Measurements from ENCODE around the gene C17orf67. TPM values are rescaled to one million over a fixed set of nuclear protein-coding genes. Genes with fewer than 3 reads are reported as not detected.

Gene C17orf67
- total RNA-seq, 1 experiment from 2014 or later: 1.0 TPM

GRCh38 chr17:56850591-56850990, 16.9 kb upstream of the C17orf67 start:
- no peak overlapping the region for H2AFZ ChIP-seq (ENCODE audit: low read length)
- H3K9ac ChIP-seq (ENCODE audit: extremely low read depth, insufficient read length, low read length): no peak overlapping the region
- no peaks in the 10 kb centered on the region for H3K79me2 ChIP-seq (ENCODE audit: insufficient read depth, low read length)
- no peaks in the 10 kb centered on the region for H3K27me3 ChIP-seq (ENCODE audit: insufficient read depth, low read length)
- TF ChIP-seq CTCF (conservative IDR thresholded peaks at IDR 0.05): no peak
- Mint-ChIP-seq H3K27ac (no peak overlapping the region; a peak in 1 of 7 replicates), H3K36me3 (ENCODE audit: insufficient read depth in 1 of 3, low read depth in 3 of 3) (peaks cover 4 to 7% (median 4%) of the 10 kb centered on the region in 3 experiments; a peak in 4 of 7 replicates), H3K9me3 (no peaks in the 10 kb centered on the region), H3K4me1 (no peaks in the 10 kb centered on the region), H3K4me3 (no peak overlapping the region), H3K27me3 (ENCODE audit: low read depth) (no peaks in the 10 kb centered on the region)
- no peak overlapping the region for H4K5ac ChIP-seq (ENCODE audit: insufficient read length, low read depth, low read length)
- H3K79me1 ChIP-seq (ENCODE audit: insufficient read depth, low read depth, low read length, poor library complexity, severe bottlenecking): no peaks in the 10 kb centered on the region
- no peak overlapping the region for H2BK12ac ChIP-seq (ENCODE audit: insufficient read length, low read depth, low read length)
- H4K20me1 ChIP-seq (ENCODE audit: control insufficient read depth, insufficient read depth, insufficient read length): no peaks in the 10 kb centered on the region
- no CpG with 5 or more reads among the region's 2 CpGs for WGBS (ENCODE audit: extremely low coverage, insufficient read length, low lambda C conversion rate)
- no peak overlapping the region for H2BK20ac ChIP-seq (ENCODE audit: low read depth, low read length, poor library complexity, severe bottlenecking)
- H3K56ac ChIP-seq (ENCODE audit: insufficient read length, low read depth, low read length): no peak overlapping the region
- H3K23me2 ChIP-seq (ENCODE audit: insufficient read length, low read depth, low read length, poor library complexity, severe bottlenecking): no peaks in the 10 kb centered on the region
- no peak for DNase-seq
- H3K23ac ChIP-seq (ENCODE audit: insufficient read length, low read depth, low read length): no peak overlapping the region
- no peak overlapping the region for H2BK5ac ChIP-seq (ENCODE audit: insufficient read length, low read length)
- no peak overlapping the region for H3K4ac ChIP-seq (ENCODE audit: low read depth, low read length)
- no peak overlapping the region for H2AK5ac ChIP-seq (ENCODE audit: insufficient read length, low read length)
- H3K14ac ChIP-seq (ENCODE audit: insufficient read depth, low read length): no peak overlapping the region
- no peak overlapping the region for H3K4me2 ChIP-seq (ENCODE audit: insufficient read depth, insufficient read length, low read length)
- H3K18ac ChIP-seq (ENCODE audit: insufficient read length, low read depth, low read length): no peak overlapping the region
- no peak overlapping the region for H3T11ph ChIP-seq (ENCODE audit: low read length)
- no peak overlapping the region for H4K91ac ChIP-seq (ENCODE audit: insufficient read length, low read depth, low read length)
- H3K4me1 ChIP-seq (ENCODE audit: insufficient read depth, low read length): no peaks in the 10 kb centered on the region
- H3K27ac ChIP-seq (ENCODE audit: insufficient read length, low read depth, low read length): no peak overlapping the region
- no peak overlapping the region for H4K8ac ChIP-seq (replicated peaks; ENCODE audit: insufficient read length, low read depth, low read length)
- H3K9me3 ChIP-seq (ENCODE audit: control insufficient read depth, low read depth, low read length): no peaks in the 10 kb centered on the region
- H2BK120ac ChIP-seq (ENCODE audit: low read depth, low read length, poor library complexity, severe bottlenecking): no peak overlapping the region
- H2BK15ac ChIP-seq (ENCODE audit: low read depth, low read length): no peak overlapping the region

All from H9 (cell line).